Measurements from ENCODE around the gene RETREG1.

DNA sequence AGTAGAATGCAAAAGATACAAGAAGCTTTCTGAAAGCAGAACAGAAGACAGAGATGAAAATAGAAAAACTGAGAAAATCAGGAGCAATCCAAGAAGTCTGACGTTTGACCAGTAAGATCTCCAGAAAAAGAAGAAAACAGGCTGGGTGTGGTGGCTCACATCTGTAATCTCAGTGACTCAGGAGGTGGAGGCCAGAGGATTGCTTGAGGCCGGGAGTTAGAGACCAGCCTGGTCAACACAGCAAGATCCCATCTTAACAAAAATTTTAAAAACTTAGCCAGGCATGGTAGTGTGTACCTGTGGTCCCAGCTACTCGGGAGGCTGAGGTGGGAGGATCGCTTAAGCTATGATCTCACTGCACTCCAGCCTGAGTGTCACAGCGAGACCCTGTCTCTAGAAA is 15.9 kb downstream of the RETREG1 start:
- TF ChIP-seq, protein P1, sequence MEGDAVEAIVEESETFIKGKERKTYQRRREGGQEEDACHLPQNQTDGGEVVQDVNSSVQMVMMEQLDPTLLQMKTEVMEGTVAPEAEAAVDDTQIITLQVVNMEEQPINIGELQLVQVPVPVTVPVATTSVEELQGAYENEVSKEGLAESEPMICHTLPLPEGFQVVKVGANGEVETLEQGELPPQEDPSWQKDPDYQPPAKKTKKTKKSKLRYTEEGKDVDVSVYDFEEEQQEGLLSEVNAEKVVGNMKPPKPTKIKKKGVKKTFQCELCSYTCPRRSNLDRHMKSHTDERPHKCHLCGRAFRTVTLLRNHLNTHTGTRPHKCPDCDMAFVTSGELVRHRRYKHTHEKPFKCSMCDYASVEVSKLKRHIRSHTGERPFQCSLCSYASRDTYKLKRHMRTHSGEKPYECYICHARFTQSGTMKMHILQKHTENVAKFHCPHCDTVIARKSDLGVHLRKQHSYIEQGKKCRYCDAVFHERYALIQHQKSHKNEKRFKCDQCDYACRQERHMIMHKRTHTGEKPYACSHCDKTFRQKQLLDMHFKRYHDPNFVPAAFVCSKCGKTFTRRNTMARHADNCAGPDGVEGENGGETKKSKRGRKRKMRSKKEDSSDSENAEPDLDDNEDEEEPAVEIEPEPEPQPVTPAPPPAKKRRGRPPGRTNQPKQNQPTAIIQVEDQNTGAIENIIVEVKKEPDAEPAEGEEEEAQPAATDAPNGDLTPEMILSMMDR (tag by site-specific recombination; IDR thresholded peaks at IDR 0.05), result no peak
- TF ChIP-seq ZFP3 (tag by site-specific recombination; IDR thresholded peaks at IDR 0.05; ENCODE audit: low read depth) (no peak), ZNF23 (tag by site-specific recombination; IDR thresholded peaks at IDR 0.05; ENCODE audit: borderline replicate concordance) (no peak), ZNF776 (tag by site-specific recombination; IDR thresholded peaks at IDR 0.05; ENCODE audit: borderline replicate concordance) (no peak), ZNF48 (tag by site-specific recombination; IDR thresholded peaks at IDR 0.05) (no peak), ZNF274 (IDR thresholded peaks at IDR 0.05; ENCODE audit: low read length) (no peak), ZNF274 (tag by site-specific recombination; IDR thresholded peaks at IDR 0.05; ENCODE audit: borderline replicate concordance) (no peak), ZNF311 (tag by site-specific recombination; IDR thresholded peaks at IDR 0.05; ENCODE audit: borderline replicate concordance) (no peak), ZNF174 (tag by site-specific recombination; IDR thresholded peaks at IDR 0.05) (no peak), ZEB2 (tag by site-specific recombination; IDR thresholded peaks at IDR 0.05) (no peak)
- TF ChIP-seq, protein P2, sequence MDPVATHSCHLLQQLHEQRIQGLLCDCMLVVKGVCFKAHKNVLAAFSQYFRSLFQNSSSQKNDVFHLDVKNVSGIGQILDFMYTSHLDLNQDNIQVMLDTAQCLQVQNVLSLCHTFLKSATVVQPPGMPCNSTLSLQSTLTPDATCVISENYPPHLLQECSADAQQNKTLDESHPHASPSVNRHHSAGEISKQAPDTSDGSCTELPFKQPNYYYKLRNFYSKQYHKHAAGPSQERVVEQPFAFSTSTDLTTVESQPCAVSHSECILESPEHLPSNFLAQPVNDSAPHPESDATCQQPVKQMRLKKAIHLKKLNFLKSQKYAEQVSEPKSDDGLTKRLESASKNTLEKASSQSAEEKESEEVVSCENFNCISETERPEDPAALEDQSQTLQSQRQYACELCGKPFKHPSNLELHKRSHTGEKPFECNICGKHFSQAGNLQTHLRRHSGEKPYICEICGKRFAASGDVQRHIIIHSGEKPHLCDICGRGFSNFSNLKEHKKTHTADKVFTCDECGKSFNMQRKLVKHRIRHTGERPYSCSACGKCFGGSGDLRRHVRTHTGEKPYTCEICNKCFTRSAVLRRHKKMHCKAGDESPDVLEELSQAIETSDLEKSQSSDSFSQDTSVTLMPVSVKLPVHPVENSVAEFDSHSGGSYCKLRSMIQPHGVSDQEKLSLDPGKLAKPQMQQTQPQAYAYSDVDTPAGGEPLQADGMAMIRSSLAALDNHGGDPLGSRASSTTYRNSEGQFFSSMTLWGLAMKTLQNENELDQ (tag by site-specific recombination; IDR thresholded peaks at IDR 0.05; ENCODE audit: low read depth), result no peak
- TF ChIP-seq, protein P3, sequence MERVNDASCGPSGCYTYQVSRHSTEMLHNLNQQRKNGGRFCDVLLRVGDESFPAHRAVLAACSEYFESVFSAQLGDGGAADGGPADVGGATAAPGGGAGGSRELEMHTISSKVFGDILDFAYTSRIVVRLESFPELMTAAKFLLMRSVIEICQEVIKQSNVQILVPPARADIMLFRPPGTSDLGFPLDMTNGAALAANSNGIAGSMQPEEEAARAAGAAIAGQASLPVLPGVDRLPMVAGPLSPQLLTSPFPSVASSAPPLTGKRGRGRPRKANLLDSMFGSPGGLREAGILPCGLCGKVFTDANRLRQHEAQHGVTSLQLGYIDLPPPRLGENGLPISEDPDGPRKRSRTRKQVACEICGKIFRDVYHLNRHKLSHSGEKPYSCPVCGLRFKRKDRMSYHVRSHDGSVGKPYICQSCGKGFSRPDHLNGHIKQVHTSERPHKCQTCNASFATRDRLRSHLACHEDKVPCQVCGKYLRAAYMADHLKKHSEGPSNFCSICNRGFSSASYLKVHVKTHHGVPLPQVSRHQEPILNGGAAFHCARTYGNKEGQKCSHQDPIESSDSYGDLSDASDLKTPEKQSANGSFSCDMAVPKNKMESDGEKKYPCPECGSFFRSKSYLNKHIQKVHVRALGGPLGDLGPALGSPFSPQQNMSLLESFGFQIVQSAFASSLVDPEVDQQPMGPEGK (tag by site-specific recombination; IDR thresholded peaks at IDR 0.05), result no peak
